Measurements from ENCODE around the gene TUBB2A. TPM values are rescaled to one million over a fixed set of nuclear protein-coding genes. Genes with fewer than 3 reads are reported as not detected.

The TUBB2A gene
- total RNA-seq, 1 donor from 2014 or later: 72.7 TPM

DNA sequence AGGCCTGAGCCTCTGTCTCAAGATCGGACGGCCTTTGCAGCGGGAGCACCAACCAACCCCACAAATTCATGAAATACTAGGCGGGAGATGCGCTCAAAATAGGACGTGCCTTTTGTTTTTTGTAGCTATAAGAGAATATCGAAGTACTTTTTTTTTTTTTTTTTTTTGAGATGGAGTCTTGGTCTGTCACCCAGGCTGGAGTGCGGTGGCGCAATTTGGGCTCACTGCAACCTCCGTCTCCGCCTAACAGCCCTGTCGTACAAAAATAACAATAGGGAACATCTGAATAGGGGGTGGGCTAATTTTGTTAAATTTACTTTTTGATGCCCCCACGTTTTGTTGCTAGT is 5.9 kb upstream of the TUBB2A start:
- peaks cover 30% of the 10 kb centered on the region for H3K4me1 ChIP-seq
- no peak for DNase-seq (ENCODE audit: extremely low spot score in 2 of 2)

DNA sequence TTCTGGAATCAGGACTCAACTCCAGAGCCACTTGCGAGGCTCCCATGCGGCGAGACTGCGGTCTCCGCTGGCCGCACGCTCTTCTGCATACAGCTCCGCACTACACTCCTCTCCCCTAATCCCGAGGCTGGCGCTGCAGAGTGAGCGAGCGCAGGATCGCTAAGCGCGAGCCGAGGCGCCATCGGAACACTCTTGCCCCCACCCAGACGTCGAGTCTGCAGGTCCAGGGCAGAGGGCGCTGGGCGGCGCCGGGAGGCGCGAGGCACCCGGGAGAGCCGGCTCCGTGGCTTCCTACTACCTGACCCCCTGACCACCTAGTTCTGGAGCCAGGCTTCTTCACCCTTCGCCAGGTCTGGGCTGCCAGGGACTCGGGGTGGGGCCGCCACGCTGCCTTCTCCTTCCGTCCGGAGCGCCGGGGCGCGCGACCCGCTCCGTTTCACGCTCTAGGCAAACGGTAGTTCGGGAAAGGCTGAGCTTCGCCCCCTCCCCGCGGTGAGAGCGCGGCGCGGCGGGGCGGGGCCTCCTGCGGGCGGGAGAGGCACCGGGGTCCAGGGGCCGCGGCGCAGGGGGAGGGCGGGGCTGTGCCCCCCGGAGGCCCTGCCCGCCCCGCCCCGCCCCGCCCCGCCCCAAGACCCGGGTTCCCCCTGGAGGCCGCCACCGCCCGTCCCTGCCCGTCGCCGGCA is 5.4 kb upstream of the TUBB2A start:
- intact Hi-C loops (cut with DNase I): no loop called here
- DNase-seq (ENCODE audit: extremely low spot score in 2 of 2): no peak
- H3K4me1 ChIP-seq: peaks cover 32% of the 10 kb centered on the region

More for the DNA sequence above, 5.9 kb upstream of the TUBB2A start:
- Histone ChIP-seq H3K27ac (peak overlapping the region; percentile 95), H3K4me3 (peak overlapping the region; percentile 78 to 82), H3K9me3 (no peaks in the 10 kb centered on the region), H3K27me3 (no peaks in the 10 kb centered on the region), H3K36me3 (no peaks in the 10 kb centered on the region)
- TF ChIP-seq, protein P1, sequence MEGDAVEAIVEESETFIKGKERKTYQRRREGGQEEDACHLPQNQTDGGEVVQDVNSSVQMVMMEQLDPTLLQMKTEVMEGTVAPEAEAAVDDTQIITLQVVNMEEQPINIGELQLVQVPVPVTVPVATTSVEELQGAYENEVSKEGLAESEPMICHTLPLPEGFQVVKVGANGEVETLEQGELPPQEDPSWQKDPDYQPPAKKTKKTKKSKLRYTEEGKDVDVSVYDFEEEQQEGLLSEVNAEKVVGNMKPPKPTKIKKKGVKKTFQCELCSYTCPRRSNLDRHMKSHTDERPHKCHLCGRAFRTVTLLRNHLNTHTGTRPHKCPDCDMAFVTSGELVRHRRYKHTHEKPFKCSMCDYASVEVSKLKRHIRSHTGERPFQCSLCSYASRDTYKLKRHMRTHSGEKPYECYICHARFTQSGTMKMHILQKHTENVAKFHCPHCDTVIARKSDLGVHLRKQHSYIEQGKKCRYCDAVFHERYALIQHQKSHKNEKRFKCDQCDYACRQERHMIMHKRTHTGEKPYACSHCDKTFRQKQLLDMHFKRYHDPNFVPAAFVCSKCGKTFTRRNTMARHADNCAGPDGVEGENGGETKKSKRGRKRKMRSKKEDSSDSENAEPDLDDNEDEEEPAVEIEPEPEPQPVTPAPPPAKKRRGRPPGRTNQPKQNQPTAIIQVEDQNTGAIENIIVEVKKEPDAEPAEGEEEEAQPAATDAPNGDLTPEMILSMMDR (IDR thresholded peaks at IDR 0.05): no peak
- TF ChIP-seq POLR2A (IDR thresholded peaks at IDR 0.05) (no peak), POLR2AphosphoS5 (IDR thresholded peaks at IDR 0.05; ENCODE audit: insufficient read depth in 1 of 2, low read depth in 1 of 2) (no peak)
- intact Hi-C loops (cut with DNase I): no loop called here

GRCh38 chr6:3162067-3162497 is 4.7 kb upstream of the TUBB2A start:
- peak overlapping the region; percentile 95 for H3K27ac ChIP-seq
- no peaks in the 10 kb centered on the region for H3K36me3 ChIP-seq
- no peaks in the 10 kb centered on the region for H3K27me3 ChIP-seq
- no peaks in the 10 kb centered on the region for H3K9me3 ChIP-seq
- intact Hi-C loops (cut with DNase I): no loop called here
- H3K4me1 ChIP-seq: peaks cover 32% of the 10 kb centered on the region
- no peak for DNase-seq (ENCODE audit: extremely low spot score in 2 of 2)
- peak overlapping the region; percentile 78 to 82 for H3K4me3 ChIP-seq
- no peak for TF ChIP-seq POLR2A (IDR thresholded peaks at IDR 0.05)
- no peak for TF ChIP-seq POLR2AphosphoS5 (IDR thresholded peaks at IDR 0.05; ENCODE audit: insufficient read depth in 1 of 2, low read depth in 1 of 2)
- TF ChIP-seq, protein P1 (IDR thresholded peaks at IDR 0.05): no peak

More for the DNA sequence above, 5.4 kb upstream of the TUBB2A start:
- no peaks in the 10 kb centered on the region for H3K9me3 ChIP-seq
- no peaks in the 10 kb centered on the region for H3K27me3 ChIP-seq
- H3K4me3 ChIP-seq: peak overlapping the region; percentile 78 to 82
- peak in 1 of 2 donors; percentile 34 for TF ChIP-seq POLR2A (IDR thresholded peaks at IDR 0.05)
- TF ChIP-seq, protein P1 (IDR thresholded peaks at IDR 0.05): no peak
- TF ChIP-seq POLR2AphosphoS5 (IDR thresholded peaks at IDR 0.05; ENCODE audit: insufficient read depth in 1 of 2, low read depth in 1 of 2): peak in 1 of 2 donors; percentile 75
- H3K27ac ChIP-seq: peak overlapping the region; percentile 95
- no peaks in the 10 kb centered on the region for H3K36me3 ChIP-seq

- Histone ChIP-seq H3K4me1 (peaks cover 48% of the 10 kb centered on the region), H3K4me3 (no peak overlapping the region)
- intact Hi-C loops (cut with DNase I): no loop called here
Observed at GRCh38 chr6:3159805-3160781, 2.7 kb upstream of the TUBB2A start.

More at GRCh38 chr6:3159805-3160781, 2.7 kb upstream of the TUBB2A start:
- Histone ChIP-seq H3K36me3 (peaks cover 0 to 3% of the 10 kb centered on the region in 2 donors), H3K9me3 (no peaks in the 10 kb centered on the region), H3K27ac (peak overlapping the region; percentile 62), H3K27me3 (no peaks in the 10 kb centered on the region)
- TF ChIP-seq POLR2AphosphoS5 (IDR thresholded peaks at IDR 0.05; ENCODE audit: insufficient read depth in 1 of 2, low read depth in 1 of 2): peak; percentile 45 to 49
- TF ChIP-seq, protein P1 (IDR thresholded peaks at IDR 0.05): no peak
- peak in 1 of 2 donors; percentile 9 for TF ChIP-seq POLR2A (IDR thresholded peaks at IDR 0.05)
- no peak for DNase-seq (ENCODE audit: extremely low spot score in 2 of 2)
